ENCODE measurements around the gene CNTN6. TPM values are rescaled to one million over a fixed set of nuclear protein-coding genes. Genes with fewer than 3 reads are reported as not detected.

CNTN6 gene
- total RNA-seq, 1 donor from 2014 or later, result 9.2 TPM

DNA sequence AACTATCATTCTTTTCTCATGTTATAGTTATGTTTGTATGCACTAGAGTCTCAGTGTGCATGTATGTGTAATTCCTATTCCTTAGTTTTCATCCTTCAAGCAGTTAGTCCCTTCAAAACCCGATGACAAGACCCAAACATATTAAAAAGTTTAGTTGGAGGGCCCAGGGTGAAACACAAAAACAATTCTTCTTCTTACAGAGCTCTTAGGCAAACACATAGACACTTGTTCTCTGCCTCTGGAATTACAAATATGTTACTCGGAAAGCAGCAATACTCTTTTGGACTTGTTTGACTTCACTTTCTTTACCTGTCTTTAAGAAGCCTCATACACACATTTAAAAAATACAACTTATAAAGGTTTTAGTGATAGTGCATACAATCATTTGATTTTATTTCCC, 763 bp upstream of the CNTN6 start:
- no peaks in the 10 kb centered on the region for H3K9me3 ChIP-seq
- no peak overlapping the region for H3K4me3 ChIP-seq
- H3K4me1 ChIP-seq, result no peaks in the 10 kb centered on the region
- no peak for TF ChIP-seq CTCF (IDR thresholded peaks at IDR 0.05)
- intact Hi-C loops (cut with DNase I), result no loop called here
- H3K27me3 ChIP-seq, result no peaks in the 10 kb centered on the region
- peak; percentile 62 for ATAC-seq
- DNase-seq, result no peak
- H3K27ac ChIP-seq, result no peak overlapping the region
- H3K36me3 ChIP-seq, result no peaks in the 10 kb centered on the region

DNA sequence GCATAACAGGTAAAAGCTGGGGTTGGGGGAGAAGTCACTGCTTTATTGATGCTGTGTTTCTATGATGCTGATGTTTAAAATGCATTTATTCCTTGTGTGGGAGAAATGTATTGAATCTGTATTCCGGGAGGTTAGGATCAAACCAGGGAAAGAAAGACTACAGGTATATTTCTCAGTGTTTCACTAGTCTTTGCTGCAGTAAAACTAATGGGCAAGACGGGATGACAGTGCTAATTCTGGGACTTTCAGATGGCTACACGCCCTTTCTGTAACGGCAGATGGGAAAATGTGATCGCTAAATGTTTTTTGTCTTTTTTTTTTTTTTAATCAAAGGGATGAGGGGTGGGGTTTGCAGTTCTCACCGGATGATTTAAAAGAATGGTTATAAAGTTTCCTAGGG, 393 bp downstream of the CNTN6 start:
- H3K27me3 ChIP-seq, result no peaks in the 10 kb centered on the region
- no peak for DNase-seq
- H3K4me3 ChIP-seq, result peak overlapping the region; percentile 23
- intact Hi-C loops (cut with DNase I), result no loop called here
- no peaks in the 10 kb centered on the region for H3K9me3 ChIP-seq
- no peaks in the 10 kb centered on the region for H3K4me1 ChIP-seq
- no peak for ATAC-seq
- H3K27ac ChIP-seq, result no peak overlapping the region
- no peaks in the 10 kb centered on the region for H3K36me3 ChIP-seq
- TF ChIP-seq CTCF (IDR thresholded peaks at IDR 0.05), result no peak

- DNase-seq (no peak), ATAC-seq (no peak)
- no peak for TF ChIP-seq CTCF (IDR thresholded peaks at IDR 0.05)
- H3K9me3 ChIP-seq, result no peaks in the 10 kb centered on the region
- H3K27ac ChIP-seq, result no peak overlapping the region
- no peaks in the 10 kb centered on the region for H3K36me3 ChIP-seq
- intact Hi-C loops (cut with DNase I), result no loop called here
- H3K4me3 ChIP-seq, result no peak overlapping the region
- H3K4me1 ChIP-seq, result no peaks in the 10 kb centered on the region
- no peaks in the 10 kb centered on the region for H3K27me3 ChIP-seq
Measured at GRCh38 chr3:1103525-1103924, 10.7 kb downstream of the CNTN6 start.

GRCh38 chr3:1117843-1118473, 25.1 kb downstream of the CNTN6 start:
- TF ChIP-seq CTCF (IDR thresholded peaks at IDR 0.05), result no peak
- no peak overlapping the region for H3K27ac ChIP-seq
- H3K36me3 ChIP-seq, result no peaks in the 10 kb centered on the region
- no peak for DNase-seq
- ATAC-seq, result no peak
- no peaks in the 10 kb centered on the region for H3K4me1 ChIP-seq
- intact Hi-C loops (cut with DNase I), result no loop called here
- no peaks in the 10 kb centered on the region for H3K27me3 ChIP-seq
- H3K9me3 ChIP-seq, result no peaks in the 10 kb centered on the region
- no peak overlapping the region for H3K4me3 ChIP-seq

DNA sequence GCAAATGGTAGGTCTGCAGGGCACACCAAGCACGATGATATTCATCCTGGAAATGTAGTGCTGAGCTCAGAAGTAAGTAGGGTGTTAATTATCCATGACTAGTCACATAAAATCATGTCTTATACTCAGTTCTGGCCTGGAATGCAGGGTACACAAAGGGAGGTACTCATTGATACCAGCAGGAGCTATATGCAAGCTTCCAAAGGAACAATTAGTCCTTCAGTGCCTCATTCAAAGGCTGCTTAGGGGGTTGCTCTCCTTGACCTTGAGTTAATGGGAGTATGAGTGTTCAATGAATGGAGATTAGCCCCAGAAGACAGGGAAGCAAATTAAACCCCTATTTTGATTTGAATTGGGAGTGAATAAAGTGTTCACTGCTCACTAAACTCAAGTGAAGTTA, 38.3 kb downstream of the CNTN6 start:
- no peak for TF ChIP-seq CTCF (IDR thresholded peaks at IDR 0.05)
- ATAC-seq (no peak), DNase-seq (no peak)
- no peaks in the 10 kb centered on the region for H3K27me3 ChIP-seq
- H3K4me3 ChIP-seq, result no peak overlapping the region
- H3K9me3 ChIP-seq, result no peaks in the 10 kb centered on the region
- no peaks in the 10 kb centered on the region for H3K36me3 ChIP-seq
- intact Hi-C loops (cut with DNase I), result no loop called here
- H3K4me1 ChIP-seq, result no peaks in the 10 kb centered on the region
- no peak overlapping the region for H3K27ac ChIP-seq

DNA sequence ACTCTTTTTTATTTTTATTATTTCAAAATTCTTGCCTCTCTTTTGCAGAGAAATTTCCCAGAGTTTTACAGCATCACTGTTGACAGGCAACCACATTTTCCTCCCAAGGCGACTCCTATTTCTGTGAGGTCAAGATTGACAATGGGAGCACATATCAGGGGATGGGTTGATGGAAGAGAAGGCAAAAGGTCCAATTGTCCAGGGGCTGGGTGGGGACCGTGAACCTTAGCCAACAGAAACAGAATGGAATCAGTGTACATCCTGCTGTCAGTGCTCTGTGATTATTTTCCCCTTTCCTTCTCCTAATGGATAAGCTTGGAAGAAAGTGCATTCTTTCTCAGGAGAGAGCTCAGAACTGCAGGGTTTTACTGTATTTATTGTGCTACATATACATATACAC, 42.4 kb downstream of the CNTN6 start:
- intact Hi-C loops (cut with DNase I), result no loop called here
- no peak overlapping the region for H3K27ac ChIP-seq
- no peaks in the 10 kb centered on the region for H3K36me3 ChIP-seq
- TF ChIP-seq CTCF (IDR thresholded peaks at IDR 0.05), result no peak
- no peaks in the 10 kb centered on the region for H3K27me3 ChIP-seq
- H3K9me3 ChIP-seq, result no peaks in the 10 kb centered on the region
- DNase-seq, result no peak
- no peak for ATAC-seq
- no peak overlapping the region for H3K4me3 ChIP-seq
- H3K4me1 ChIP-seq, result no peaks in the 10 kb centered on the region

All from upper lobe of right lung (tissue), 1 donor.